MM.1S (cell line): ENCODE results near the gene PLCB1.

Experiments
- DNase-seq: peaks from one replicate; pipeline ENCODE4 v3.0.0-alpha.2; 2015
- H2AFZ ChIP-seq: fragments of 300-600 bp; sonication (generic); 2 replicates; pipeline ENCODE4 v1.6.0; 2016; ENCODE audit warnings: antibody characterized with exemption, low read length
- H3F3A ChIP-seq: fragments of 300-600 bp; sonication (generic); 2 replicates; pipeline ENCODE4 v1.6.1; 2016; ENCODE audit warnings: mild to moderate bottlenecking, antibody characterized with exemption, low read length, moderate library complexity, mixed read lengths; ENCODE audit not compliant: insufficient read depth
- H3K27ac ChIP-seq: fragments of 300-600 bp; sonication (generic); 2 replicates; pipeline ENCODE4 v1.5.1; 2016; ENCODE audit warnings: mild to moderate bottlenecking, low read length
- H3K27me3 ChIP-seq: fragments of 300-600 bp; sonication (generic); replicated peaks from 2 replicates; pipeline ENCODE4 v1.6.0; 2016; ENCODE audit warnings: low read length; ENCODE audit not compliant: insufficient read depth
- H3K36me3 ChIP-seq: fragments of 300-600 bp; sonication (generic); replicated peaks from 2 replicates; pipeline ENCODE4 v1.6.1; 2016; ENCODE audit warnings: mild to moderate bottlenecking, low read length, mixed read lengths; ENCODE audit not compliant: insufficient read depth
- H3K4me1 ChIP-seq: fragments of 300-600 bp; sonication (generic); 2 replicates; pipeline ENCODE4 v1.6.1; 2016; ENCODE audit warnings: low read length, mixed read lengths
- H3K4me2 ChIP-seq: fragments of 300-600 bp; sonication (generic); 2 replicates; pipeline ENCODE4 v1.6.0; 2016; ENCODE audit warnings: low read depth, low read length
- H3K4me3 ChIP-seq: fragments of 300-600 bp; sonication (generic); 2 replicates; pipeline ENCODE4 v1.5.1; 2016; ENCODE audit warnings: low read length, mixed read lengths
- H3K79me2 ChIP-seq: fragments of 300-600 bp; sonication (generic); 2 replicates; pipeline ENCODE4 v1.6.1; 2016; ENCODE audit warnings: mixed run types, low read length, mixed read lengths
- H3K9ac ChIP-seq: fragments of 300-600 bp; sonication (generic); 2 replicates; pipeline ENCODE4 v1.6.1; 2016; ENCODE audit warnings: low read length, mixed read lengths
- H3K9me2 ChIP-seq: fragments of 300-600 bp; sonication (generic); replicated peaks from 2 replicates; pipeline ENCODE4 v1.6.1; 2016; ENCODE audit warnings: mild to moderate bottlenecking, low read length, mixed read lengths; ENCODE audit not compliant: insufficient read depth
- H3K9me3 ChIP-seq: fragments of 300-600 bp; sonication (generic); replicated peaks from 2 replicates; pipeline ENCODE4 v1.6.1; 2016; ENCODE audit warnings: mild to moderate bottlenecking, low read length, mixed read lengths; ENCODE audit not compliant: insufficient read depth
- H4K20me1 ChIP-seq: fragments of 300-600 bp; sonication (generic); 2 replicates; pipeline ENCODE4 v1.6.1; 2016; ENCODE audit warnings: mild to moderate bottlenecking, low read length, moderate library complexity, mixed read lengths; ENCODE audit not compliant: insufficient read depth
- CTCF ChIP-seq: fragments of 300-600 bp; sonication (generic); IDR thresholded peaks from 2 replicates; pipeline ENCODE4 v1.5.1; 2016; ENCODE audit warnings: antibody characterized with exemption, low read length, mixed read lengths
- EZH2 ChIP-seq: fragments of 300-600 bp; sonication (generic); optimal IDR thresholded peaks from 2 replicates; pipeline ENCODE3; 2017; ENCODE audit warnings: low read depth, mild to moderate bottlenecking, antibody characterized with exemption, low read length, mixed read lengths
- EZH2phosphoT487 ChIP-seq: fragments of 300-600 bp; sonication (generic); IDR thresholded peaks from 2 replicates; pipeline ENCODE4 v1.6.1; 2018; ENCODE audit warnings: antibody characterized with exemption, low read length

Gene PLCB1

GRCh38 chr20:8335495-8336195 lies 203.6 kb downstream of the PLCB1 start:
- no peaks in the 10 kb centered on the region for H3K4me1 ChIP-seq
- DNase-seq, result no peak
- H3K36me3 ChIP-seq, result no peaks in the 10 kb centered on the region
- no peak overlapping the region for H3K4me2 ChIP-seq
- no peak for TF ChIP-seq CTCF
- TF ChIP-seq EZH2, result no peak
- TF ChIP-seq EZH2phosphoT487, result no peak
- no peaks in the 10 kb centered on the region for H3K79me2 ChIP-seq
- no peak overlapping the region for H3K27ac ChIP-seq
- H3F3A ChIP-seq, result no peaks in the 10 kb centered on the region
- no peak overlapping the region for H3K4me3 ChIP-seq
- no peaks in the 10 kb centered on the region for H3K27me3 ChIP-seq
- no peaks in the 10 kb centered on the region for H3K9me2 ChIP-seq
- H4K20me1 ChIP-seq, result no peaks in the 10 kb centered on the region
- no peak overlapping the region for H3K9ac ChIP-seq
- H3K9me3 ChIP-seq, result no peaks in the 10 kb centered on the region
- H2AFZ ChIP-seq, result no peak overlapping the region

GRCh38 chr20:8339349-8339748 lies 207.3 kb downstream of the PLCB1 start:
- no peaks in the 10 kb centered on the region for H3K4me1 ChIP-seq
- no peak for DNase-seq
- H4K20me1 ChIP-seq, result no peaks in the 10 kb centered on the region
- H3K9me2 ChIP-seq, result no peaks in the 10 kb centered on the region
- no peak overlapping the region for H3K9ac ChIP-seq
- no peaks in the 10 kb centered on the region for H3K9me3 ChIP-seq
- H2AFZ ChIP-seq, result no peak overlapping the region
- H3K36me3 ChIP-seq, result no peaks in the 10 kb centered on the region
- no peak overlapping the region for H3K4me2 ChIP-seq
- H3K27me3 ChIP-seq, result no peaks in the 10 kb centered on the region
- no peak overlapping the region for H3K27ac ChIP-seq
- no peak overlapping the region for H3K4me3 ChIP-seq
- H3K79me2 ChIP-seq, result no peaks in the 10 kb centered on the region
- no peak for TF ChIP-seq CTCF
- TF ChIP-seq EZH2phosphoT487, result no peak
- no peak for TF ChIP-seq EZH2
- H3F3A ChIP-seq, result no peaks in the 10 kb centered on the region

GRCh38 chr20:8342391-8342790 lies 210.3 kb downstream of the PLCB1 start:
- H3K4me2 ChIP-seq, result no peak overlapping the region
- H3F3A ChIP-seq, result no peaks in the 10 kb centered on the region
- no peaks in the 10 kb centered on the region for H4K20me1 ChIP-seq
- no peaks in the 10 kb centered on the region for H3K79me2 ChIP-seq
- TF ChIP-seq EZH2phosphoT487 (no peak), EZH2 (no peak), CTCF (no peak)
- H3K36me3 ChIP-seq, result no peaks in the 10 kb centered on the region
- DNase-seq, result no peak
- no peaks in the 10 kb centered on the region for H3K27me3 ChIP-seq
- H3K4me1 ChIP-seq, result peaks cover 9% of the 10 kb centered on the region
- H3K4me3 ChIP-seq, result no peak overlapping the region
- H3K9me3 ChIP-seq, result no peaks in the 10 kb centered on the region
- H3K9me2 ChIP-seq, result no peaks in the 10 kb centered on the region
- H3K27ac ChIP-seq, result no peak overlapping the region
- no peak overlapping the region for H3K9ac ChIP-seq
- no peak overlapping the region for H2AFZ ChIP-seq
